Stimulated activated CD8-positive, alpha-beta memory T cell treated with anti-CD3 and anti-CD28 coated beads, Interleukin-15, amount 100 ng/mL, for 1 hour (primary cell): Measurements from ENCODE around the gene KLRC1.
"Not testable (repeated sequence)": the region's sequence is repeated elsewhere in the genome, so short reads cannot be mapped to it uniquely, and the experiment has no call there.

ENCODE experiments used
- DNase-seq: peaks from one replicate; pipeline ENCODE4 v3.0.0-alpha.2; 2020; ENCODE audit warnings: low read depth

KLRC1 gene

GRCh38 chr12:10453156-10453555 lies at the start of gene KLRC1:
Gene KLRC1, minus strand, starts transcription at chr12:10453377. Its CDS starts 2,221 bp downstream, at chr12:10451156.
- no peak for DNase-seq

DNA sequence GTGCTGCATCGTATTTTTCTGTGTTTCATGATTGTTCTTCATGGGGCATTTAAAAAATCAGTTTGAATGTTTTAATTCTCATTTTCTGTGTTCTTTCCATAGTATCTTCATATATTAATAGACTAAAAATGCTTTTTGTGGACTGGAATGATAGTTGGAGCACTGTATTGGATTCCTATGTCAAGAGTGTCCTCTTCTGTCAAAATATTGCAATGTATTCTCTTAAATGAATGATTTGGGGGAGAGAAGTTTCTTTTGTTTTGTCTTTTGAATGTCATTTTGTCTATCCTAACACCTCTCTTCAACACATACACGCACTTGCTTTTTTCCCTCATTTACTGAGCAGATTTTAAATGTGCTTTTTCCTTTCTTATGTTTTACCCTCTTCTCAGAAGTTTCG lies 47.9 kb upstream of the KLRC1 start:
- DNase-seq: no peak

- DNase-seq: no peak
Observed at GRCh38 chr12:10498042-10498441, 44.9 kb upstream of the KLRC1 start.

- DNase-seq: peak; percentile 41
Observed at GRCh38 chr12:10497602-10498001, 44.4 kb upstream of the KLRC1 start.

- no peak for DNase-seq
Observed at GRCh38 chr12:10491766-10492165, 38.6 kb upstream of the KLRC1 start.

- not testable (repeated sequence) for DNase-seq
Observed at GRCh38 chr12:10487328-10487727, 34.2 kb upstream of the KLRC1 start.

GRCh38 chr12:10481901-10482300 lies 28.7 kb upstream of the KLRC1 start:
- not testable (repeated sequence) for DNase-seq

- DNase-seq: not testable (repeated sequence)
Observed at GRCh38 chr12:10472808-10473207, 19.6 kb upstream of the KLRC1 start.

DNA sequence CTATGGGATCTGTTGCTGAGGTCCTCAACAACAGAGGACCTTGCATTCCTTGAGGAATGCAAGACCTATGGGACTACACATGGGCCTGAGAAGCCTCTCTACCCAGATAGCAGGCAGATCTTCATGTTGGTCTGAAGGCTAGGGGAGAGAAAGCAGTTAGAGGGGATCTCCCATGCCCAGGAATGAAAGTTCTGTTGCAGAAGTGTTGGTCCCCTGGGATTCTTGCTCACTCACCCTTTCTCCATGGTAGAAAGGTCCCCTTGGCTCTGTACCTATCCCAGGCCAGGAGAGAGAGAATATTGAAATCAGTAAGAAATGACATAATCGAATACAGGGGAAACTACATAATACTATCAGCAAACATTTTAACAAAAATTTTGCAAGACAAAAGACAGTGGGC lies 16.5 kb upstream of the KLRC1 start:
- no peak for DNase-seq

DNA sequence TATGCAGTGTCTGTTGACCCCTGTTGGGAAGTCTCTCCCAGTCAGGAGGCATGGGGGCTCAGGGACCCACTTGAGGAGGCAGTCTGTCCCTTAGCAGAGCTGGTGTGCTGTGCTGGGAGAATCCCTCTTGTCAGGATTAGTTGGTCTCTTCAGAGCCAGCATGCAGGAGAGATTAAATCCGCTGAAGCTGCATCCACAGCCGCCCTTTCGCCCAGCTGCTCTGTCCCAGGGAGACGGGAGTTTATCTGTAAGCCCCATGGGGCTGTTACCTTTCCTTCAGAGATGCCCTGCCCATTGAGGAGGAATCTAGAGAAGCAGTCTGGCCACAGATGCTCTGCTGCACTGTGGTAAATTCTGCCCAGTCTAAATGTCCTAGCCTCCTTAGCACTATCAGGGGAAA lies 13.1 kb upstream of the KLRC1 start:
- no peak for DNase-seq

- DNase-seq: no peak
Observed at GRCh38 chr12:10457760-10458159, 4.6 kb upstream of the KLRC1 start.

- DNase-seq: no peak
Observed at GRCh38 chr12:10456856-10457255, 3.7 kb upstream of the KLRC1 start.

DNA sequence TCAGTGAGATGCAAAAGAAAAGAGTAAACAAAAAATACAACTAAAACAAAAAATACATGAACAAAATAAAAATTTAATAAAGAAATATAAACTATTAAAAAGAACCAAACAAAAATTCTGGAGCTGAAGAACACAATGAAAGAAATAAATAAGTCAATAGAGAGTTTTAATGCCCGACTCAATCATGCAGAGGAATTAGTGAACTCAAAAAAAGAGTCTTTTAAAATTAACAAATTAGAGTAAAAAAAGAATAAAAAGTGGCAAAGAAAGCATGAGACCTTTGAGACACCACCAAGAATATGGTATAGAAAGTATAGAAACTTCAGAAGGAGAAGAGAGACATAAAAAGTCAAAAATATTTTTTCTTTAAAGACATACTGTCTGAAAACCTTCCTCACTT lies 2.6 kb upstream of the KLRC1 start:
- no peak for DNase-seq

- no peak for DNase-seq
Observed at GRCh38 chr12:10454531-10454930, 1.4 kb upstream of the KLRC1 start.

- no peak for DNase-seq
Observed at GRCh38 chr12:10448236-10448635, 4.9 kb downstream of the KLRC1 start.

DNA sequence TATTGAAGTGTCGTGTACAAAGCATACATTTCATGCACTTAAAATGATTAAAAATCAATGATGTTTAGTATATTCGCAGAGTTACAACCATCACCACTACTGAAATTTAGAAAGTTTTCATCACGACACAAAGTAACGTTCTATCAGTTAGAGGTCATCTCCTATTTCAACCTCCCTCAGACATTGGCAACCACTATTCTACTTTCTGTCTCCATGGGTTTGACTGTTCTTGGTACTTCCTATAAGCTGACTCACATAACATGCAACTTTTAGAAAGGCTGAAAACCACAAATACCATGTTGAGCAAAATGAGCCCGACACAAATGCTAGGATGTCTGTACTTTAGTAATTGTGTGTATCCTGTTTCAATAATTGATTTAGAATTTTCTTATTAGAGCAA lies 7.1 kb downstream of the KLRC1 start:
- not testable (repeated sequence) for DNase-seq

- DNase-seq: not testable (repeated sequence)
Observed at GRCh38 chr12:10441144-10441543, 12.0 kb downstream of the KLRC1 start.

- DNase-seq: not testable (repeated sequence)
Observed at GRCh38 chr12:10439608-10440274, 13.4 kb downstream of the KLRC1 start.

GRCh38 chr12:10437601-10438000 lies 15.6 kb downstream of the KLRC1 start:
- not testable (repeated sequence) for DNase-seq

GRCh38 chr12:10435816-10436215 lies 17.4 kb downstream of the KLRC1 start, which contains the start of gene KLRC2:
Gene KLRC2, minus strand, starts transcription at chr12:10436010. Its CDS starts 24 bp downstream, at chr12:10435986.
- not testable (repeated sequence) for DNase-seq

- not testable (repeated sequence) for DNase-seq
Observed at GRCh38 chr12:10430623-10431022, 22.6 kb downstream of the KLRC1 start.

DNA sequence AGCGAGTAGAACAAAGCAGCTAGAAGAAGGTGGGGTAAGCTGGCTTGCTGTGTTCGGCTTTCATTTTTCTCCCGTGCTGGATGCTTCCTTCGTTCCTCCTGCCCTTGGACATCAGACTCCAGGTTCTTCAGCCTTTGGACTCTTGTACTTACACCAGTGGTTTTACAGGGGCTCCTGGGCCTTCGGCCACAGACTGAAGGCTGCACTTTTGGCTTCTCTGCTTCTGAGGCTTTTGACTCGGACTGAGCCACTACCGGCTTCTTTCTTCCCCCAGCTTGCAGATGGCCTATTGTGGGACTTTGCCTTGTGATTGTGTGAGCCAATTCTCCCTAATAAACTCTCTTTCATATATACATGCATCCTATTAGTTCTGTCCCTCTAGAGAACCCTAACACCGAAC lies 27.2 kb downstream of the KLRC1 start:
- not testable (repeated sequence) for DNase-seq

DNA sequence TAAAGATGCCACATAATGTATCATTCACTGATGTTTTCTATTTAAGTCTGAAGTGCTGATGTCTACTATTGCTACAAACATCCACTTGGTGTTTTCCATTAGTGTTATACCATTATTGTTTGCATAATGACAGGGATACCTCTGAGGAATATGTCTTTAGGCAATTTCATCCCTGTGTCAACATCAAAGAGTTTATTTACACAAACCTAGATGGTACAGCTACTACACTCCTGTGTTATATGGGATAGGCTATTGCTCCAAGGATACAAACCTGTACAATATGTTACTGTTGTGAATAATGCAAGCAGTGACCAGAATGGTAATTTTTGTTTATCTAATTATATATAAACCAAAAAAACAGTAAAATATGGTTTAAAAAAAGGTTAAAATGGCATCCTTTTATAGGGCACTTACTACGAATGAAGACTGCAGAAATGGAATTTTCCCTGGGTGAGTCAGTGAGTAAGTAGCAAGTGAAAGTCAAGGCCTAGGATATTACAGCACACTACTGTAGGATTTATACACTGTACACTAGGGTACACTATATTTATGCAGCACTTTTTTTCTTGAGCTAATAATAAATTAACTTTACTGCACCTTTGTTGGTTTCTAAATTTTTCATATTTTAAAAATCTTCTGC lies 28.8 kb downstream of the KLRC1 start:
- DNase-seq: not testable (repeated sequence)

GRCh38 chr12:10422159-10422558 lies 31.0 kb downstream of the KLRC1 start:
- not testable (repeated sequence) for DNase-seq
